GM23338 (cell line): ENCODE results near the gene ITGB7. TPM values are rescaled to one million over a fixed set of nuclear protein-coding genes. Genes with fewer than 3 reads are reported as not detected.

Experiments used
- ATAC-seq: fragments of 200-7000 bp; cut with Tn5 transposase; 3 replicates; pipeline ENCODE4 v1.9.1; 2020
- DNase-seq: peaks from one replicate; pipeline ENCODE4 v3.0.0-alpha.2; 2015; ENCODE audit warnings: low spot score
- H2AFZ ChIP-seq: fragments of 200-600 bp; sonication (generic); 2 replicates; pipeline ENCODE4 v1.8.0; 2016; ENCODE audit warnings: antibody characterized with exemption, mild to moderate bottlenecking, moderate library complexity
- H3F3A ChIP-seq: fragments of 200-600 bp; sonication (generic); replicated peaks from 2 replicates; pipeline ENCODE4 v1.8.0; 2017; ENCODE audit warnings: antibody characterized with exemption, mixed run types, low read depth
- H3K27ac ChIP-seq: fragments of 200-600 bp; sonication (generic); 2 replicates; pipeline ENCODE4 v1.6.1; 2016; ENCODE audit warnings: low read depth
- H3K27me3 ChIP-seq: fragments of 200-600 bp; sonication (generic); 2 replicates; pipeline ENCODE4 v1.8.0; 2016; ENCODE audit warnings: mild to moderate bottlenecking, mixed run types, moderate library complexity; ENCODE audit not compliant: insufficient read depth
- H3K36me3 ChIP-seq: fragments of 200-600 bp; sonication (generic); 2 replicates; pipeline ENCODE4 v1.8.0; 2016; ENCODE audit warnings: mild to moderate bottlenecking; ENCODE audit not compliant: insufficient read depth
- H3K4me1 ChIP-seq: fragments of 200-600 bp; sonication (generic); 2 replicates; pipeline ENCODE4 v1.8.0; 2016; ENCODE audit warnings: mild to moderate bottlenecking, moderate library complexity; ENCODE audit not compliant: insufficient read depth
- H3K4me2 ChIP-seq: fragments of 200-600 bp; sonication (generic); 2 replicates; pipeline ENCODE4 v1.7.1; 2017; ENCODE audit warnings: mixed run types
- H3K4me3 ChIP-seq: fragments of 200-600 bp; sonication (generic); 2 replicates; pipeline ENCODE4 v1.6.1; 2016; ENCODE audit warnings: mixed run types
- H3K79me2 ChIP-seq: fragments of 200-600 bp; sonication (generic); replicated peaks from 2 replicates; pipeline ENCODE4 v1.8.0; 2017; ENCODE audit warnings: mild to moderate bottlenecking; ENCODE audit not compliant: insufficient read depth
- H3K9me2 ChIP-seq: fragments of 200-600 bp; sonication (generic); 2 replicates; pipeline ENCODE4 v1.8.0; 2017; ENCODE audit not compliant: insufficient read depth
- H4K20me1 ChIP-seq: fragments of 200-600 bp; sonication (generic); replicated peaks from 2 replicates; pipeline ENCODE4 v1.8.0; 2017; ENCODE audit warnings: mild to moderate bottlenecking; ENCODE audit not compliant: insufficient read depth
- H3K27ac Mint-ChIP-seq: 2 replicates; pipeline ENCODE4 v1.8.0; 2020; ENCODE audit warnings: inconsistent platforms, mild to moderate bottlenecking, moderate library complexity, mixed read lengths
- H3K27me3 Mint-ChIP-seq: 3 replicates; pipeline ENCODE4 v1.8.0; 2022; ENCODE audit warnings: low read depth, mild to moderate bottlenecking, moderate library complexity, mixed read lengths, inconsistent platforms; ENCODE audit not compliant: insufficient read depth, poor library complexity
- H3K36me3 Mint-ChIP-seq: 3 replicates; pipeline ENCODE4 v1.8.0; 2021; ENCODE audit warnings: low read depth, mild to moderate bottlenecking, inconsistent platforms, moderate library complexity, mixed read lengths
- H3K4me1 Mint-ChIP-seq: 3 replicates; pipeline ENCODE4 v1.8.0; 2020; ENCODE audit warnings: mild to moderate bottlenecking, inconsistent platforms, mixed read lengths
- H3K4me3 Mint-ChIP-seq: 3 replicates; pipeline ENCODE4 v1.8.0; 2021; ENCODE audit warnings: moderate library complexity, mild to moderate bottlenecking, inconsistent platforms, mixed read lengths
- H3K9me3 Mint-ChIP-seq: 3 replicates; pipeline ENCODE4 v1.8.0; 2020; ENCODE audit warnings: moderate library complexity, mild to moderate bottlenecking, inconsistent platforms, mixed read lengths
- CREB1 ChIP-seq: fragments of 250-450 bp; sonication (Bioruptor Pico); IDR thresholded peaks from 2 replicates; pipeline ENCODE4 v1.5.0; 2020; ENCODE audit warnings: low read depth, mild to moderate bottlenecking, moderate library complexity
- EZH2 ChIP-seq: fragments of 200-600 bp; sonication (generic); IDR thresholded peaks from one replicate; pipeline ENCODE4 v1.8.0; 2017; ENCODE audit warnings: antibody characterized with exemption, mild to moderate bottlenecking, low read depth; ENCODE audit not compliant: unreplicated experiment
- EZH2phosphoT487 ChIP-seq: fragments of 200-600 bp; sonication (generic); IDR thresholded peaks from one replicate; pipeline ENCODE4 v1.8.1; 2018; ENCODE audit warnings: antibody characterized with exemption; ENCODE audit not compliant: unreplicated experiment
- JUNB ChIP-seq: IDR thresholded peaks from one replicate; pipeline ENCODE4 v1.6.1; 2016; ENCODE audit warnings: antibody characterized with exemption; ENCODE audit not compliant: unreplicated experiment
- POLR2AphosphoS5 ChIP-seq: IDR thresholded peaks from 2 replicates; pipeline ENCODE4 v1.6.1; 2016; ENCODE audit warnings: antibody characterized with exemption, low read depth
- STAT1 ChIP-seq: IDR thresholded peaks from one replicate; pipeline ENCODE4 v1.6.1; 2016; ENCODE audit warnings: antibody characterized with exemption; ENCODE audit not compliant: unreplicated experiment
- ZNF114 ChIP-seq: fragments of 250-450 bp; sonication (Bioruptor Pico); IDR thresholded peaks from 2 replicates; pipeline ENCODE4 v1.5.0; 2020; ENCODE audit warnings: mild to moderate bottlenecking, moderate library complexity
- ZNF331 ChIP-seq: fragments of 250-450 bp; sonication (Bioruptor Pico); IDR thresholded peaks from 2 replicates; pipeline ENCODE4 v1.5.0; 2020; ENCODE audit warnings: low read depth, mild to moderate bottlenecking, moderate library complexity
- polyA plus RNA-seq: library from polyadenylated mRNA; unstranded; fragments of >200 nt; fragmentation: Nextera tagmentation; extraction: Ambion mirVana; gene quantifications from 2 replicates; pipeline ENCODE4 v1.2.1, GENCODE V29; 2016
- total RNA-seq: library from RNA; depleted of rRNA; stranded (reverse); fragments of >200 nt; shearing (Covaris generic); gene quantifications from 2 replicates; pipeline ENCODE4 v1.2.3, GENCODE V29; 2014
- TF ChIP-seq, protein P1 (sequence below): fragments of 250-450 bp; sonication (Bioruptor Pico); IDR thresholded peaks from 2 replicates; pipeline ENCODE4 v1.5.0; 2020; ENCODE audit warnings: mild to moderate bottlenecking, moderate library complexity
- TF ChIP-seq, protein P2 (sequence below): IDR thresholded peaks from one replicate; pipeline ENCODE4 v1.6.1; 2018; ENCODE audit warnings: antibody characterized with exemption; ENCODE audit not compliant: unreplicated experiment

The ITGB7 gene
- total and polyA plus RNA-seq, 2 experiments from 2014 or later: 0.32 TPM; not detected in 1

DNA sequence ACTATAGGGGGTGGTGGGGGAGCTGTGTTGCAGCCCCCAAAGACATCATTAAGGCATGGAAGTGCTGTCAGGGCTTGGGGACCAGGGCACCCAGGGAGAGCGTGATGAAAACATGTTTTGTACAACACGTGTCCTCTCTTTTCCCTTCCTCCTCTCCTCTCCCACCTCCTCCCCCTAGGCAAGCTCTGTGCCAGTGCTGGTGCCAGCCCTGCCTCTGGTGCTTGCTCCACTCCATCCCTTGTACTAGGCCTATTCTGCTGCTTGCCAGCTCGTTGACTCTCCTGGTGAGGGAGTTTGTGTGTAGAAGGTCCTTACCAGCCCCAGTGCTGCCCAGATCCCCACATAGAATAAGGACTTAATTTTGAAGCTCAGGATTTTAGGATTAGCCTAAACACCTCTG, 28.1 kb upstream of the ITGB7 start:
- ATAC-seq (no peak), DNase-seq (no peak)
- H3K4me3 Mint-ChIP-seq: peak overlapping the region; percentile 4; the same call in 1 of the 3 replicates
- Histone ChIP-seq H3K79me2 (peaks cover 4% of the 10 kb centered on the region; the same call in 1 of the 2 replicates), H3K36me3 (no peaks in the 10 kb centered on the region), H3K4me3 (no peak overlapping the region), H3K9me2 (no peaks in the 10 kb centered on the region), H3K27me3 (no peaks in the 10 kb centered on the region), H3K4me2 (peak overlapping the region; percentile 93), H3F3A (peaks cover 15% of the 10 kb centered on the region; the same call in 1 of the 2 replicates), H3K27ac (no peak overlapping the region), H4K20me1 (no peaks in the 10 kb centered on the region), H2AFZ (no peak overlapping the region), H3K4me1 (peaks cover 50% of the 10 kb centered on the region)
- no peak for TF ChIP-seq JUNB
- TF ChIP-seq EZH2phosphoT487: no peak
- no peak for TF ChIP-seq POLR2AphosphoS5
- TF ChIP-seq CREB1 (CRISPR knock-in tag): no peak
- no peaks in the 10 kb centered on the region for H3K36me3 Mint-ChIP-seq
- H3K27me3 Mint-ChIP-seq: peaks cover 22% of the 10 kb centered on the region
- peaks cover 55% of the 10 kb centered on the region for H3K4me1 Mint-ChIP-seq
- no peak overlapping the region for H3K27ac Mint-ChIP-seq
- H3K9me3 Mint-ChIP-seq: no peaks in the 10 kb centered on the region

DNA sequence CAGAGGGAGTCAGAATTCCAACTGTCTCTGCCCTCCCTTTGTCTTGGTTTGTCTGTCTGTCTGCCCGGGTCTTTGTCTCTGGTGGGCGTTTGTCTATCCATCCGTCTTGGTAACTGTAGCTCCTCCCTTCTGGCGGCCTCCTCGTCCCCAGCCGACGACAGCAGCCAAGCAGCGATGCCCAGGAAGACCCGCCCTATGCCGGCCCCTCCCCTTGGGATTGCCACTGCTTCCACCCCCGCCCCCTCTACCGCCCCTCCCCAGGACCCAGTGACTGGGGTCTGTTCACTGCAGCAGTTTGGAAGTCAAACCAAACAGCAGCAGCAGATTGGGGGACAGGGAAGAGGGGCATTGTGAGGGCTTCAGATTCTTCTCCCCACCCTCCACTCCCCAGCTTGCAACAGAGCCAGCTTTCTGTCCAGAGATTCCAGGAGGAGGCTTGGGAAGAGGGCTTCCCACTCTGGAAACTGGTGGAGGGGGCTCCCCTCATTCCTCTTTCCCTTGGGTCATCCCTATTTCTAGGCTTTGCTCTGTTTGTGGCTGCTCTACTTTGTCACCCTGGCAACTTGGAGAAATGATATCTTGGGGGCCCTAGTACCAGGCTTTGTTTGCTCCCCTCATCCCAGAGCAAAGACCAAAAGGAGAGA, 27.3 kb upstream of the ITGB7 start:
- Histone ChIP-seq H3K4me2 (peak overlapping the region; percentile 93), H3K9me2 (no peaks in the 10 kb centered on the region), H3K27me3 (no peaks in the 10 kb centered on the region), H3K4me1 (peaks cover 58% of the 10 kb centered on the region), H4K20me1 (no peaks in the 10 kb centered on the region), H3K4me3 (peak overlapping the region; percentile 56), H3F3A (peaks cover 15% of the 10 kb centered on the region; the same call in 1 of the 2 replicates), H3K36me3 (no peaks in the 10 kb centered on the region), H2AFZ (peak overlapping the region; percentile 94), H3K79me2 (peaks cover 4% of the 10 kb centered on the region; the same call in 1 of the 2 replicates), H3K27ac (no peak overlapping the region)
- peak overlapping the region; percentile 59 for H3K4me3 Mint-ChIP-seq
- ATAC-seq (peak; percentile 33), DNase-seq (peak; percentile 88)
- no peaks in the 10 kb centered on the region for H3K36me3 Mint-ChIP-seq
- peak overlapping the region; percentile 75; the same call in 1 of the 2 replicates for H3K27ac Mint-ChIP-seq
- no peaks in the 10 kb centered on the region for H3K9me3 Mint-ChIP-seq
- H3K27me3 Mint-ChIP-seq: peaks cover 22% of the 10 kb centered on the region
- peaks cover 59% of the 10 kb centered on the region for H3K4me1 Mint-ChIP-seq
- TF ChIP-seq, protein P1, sequence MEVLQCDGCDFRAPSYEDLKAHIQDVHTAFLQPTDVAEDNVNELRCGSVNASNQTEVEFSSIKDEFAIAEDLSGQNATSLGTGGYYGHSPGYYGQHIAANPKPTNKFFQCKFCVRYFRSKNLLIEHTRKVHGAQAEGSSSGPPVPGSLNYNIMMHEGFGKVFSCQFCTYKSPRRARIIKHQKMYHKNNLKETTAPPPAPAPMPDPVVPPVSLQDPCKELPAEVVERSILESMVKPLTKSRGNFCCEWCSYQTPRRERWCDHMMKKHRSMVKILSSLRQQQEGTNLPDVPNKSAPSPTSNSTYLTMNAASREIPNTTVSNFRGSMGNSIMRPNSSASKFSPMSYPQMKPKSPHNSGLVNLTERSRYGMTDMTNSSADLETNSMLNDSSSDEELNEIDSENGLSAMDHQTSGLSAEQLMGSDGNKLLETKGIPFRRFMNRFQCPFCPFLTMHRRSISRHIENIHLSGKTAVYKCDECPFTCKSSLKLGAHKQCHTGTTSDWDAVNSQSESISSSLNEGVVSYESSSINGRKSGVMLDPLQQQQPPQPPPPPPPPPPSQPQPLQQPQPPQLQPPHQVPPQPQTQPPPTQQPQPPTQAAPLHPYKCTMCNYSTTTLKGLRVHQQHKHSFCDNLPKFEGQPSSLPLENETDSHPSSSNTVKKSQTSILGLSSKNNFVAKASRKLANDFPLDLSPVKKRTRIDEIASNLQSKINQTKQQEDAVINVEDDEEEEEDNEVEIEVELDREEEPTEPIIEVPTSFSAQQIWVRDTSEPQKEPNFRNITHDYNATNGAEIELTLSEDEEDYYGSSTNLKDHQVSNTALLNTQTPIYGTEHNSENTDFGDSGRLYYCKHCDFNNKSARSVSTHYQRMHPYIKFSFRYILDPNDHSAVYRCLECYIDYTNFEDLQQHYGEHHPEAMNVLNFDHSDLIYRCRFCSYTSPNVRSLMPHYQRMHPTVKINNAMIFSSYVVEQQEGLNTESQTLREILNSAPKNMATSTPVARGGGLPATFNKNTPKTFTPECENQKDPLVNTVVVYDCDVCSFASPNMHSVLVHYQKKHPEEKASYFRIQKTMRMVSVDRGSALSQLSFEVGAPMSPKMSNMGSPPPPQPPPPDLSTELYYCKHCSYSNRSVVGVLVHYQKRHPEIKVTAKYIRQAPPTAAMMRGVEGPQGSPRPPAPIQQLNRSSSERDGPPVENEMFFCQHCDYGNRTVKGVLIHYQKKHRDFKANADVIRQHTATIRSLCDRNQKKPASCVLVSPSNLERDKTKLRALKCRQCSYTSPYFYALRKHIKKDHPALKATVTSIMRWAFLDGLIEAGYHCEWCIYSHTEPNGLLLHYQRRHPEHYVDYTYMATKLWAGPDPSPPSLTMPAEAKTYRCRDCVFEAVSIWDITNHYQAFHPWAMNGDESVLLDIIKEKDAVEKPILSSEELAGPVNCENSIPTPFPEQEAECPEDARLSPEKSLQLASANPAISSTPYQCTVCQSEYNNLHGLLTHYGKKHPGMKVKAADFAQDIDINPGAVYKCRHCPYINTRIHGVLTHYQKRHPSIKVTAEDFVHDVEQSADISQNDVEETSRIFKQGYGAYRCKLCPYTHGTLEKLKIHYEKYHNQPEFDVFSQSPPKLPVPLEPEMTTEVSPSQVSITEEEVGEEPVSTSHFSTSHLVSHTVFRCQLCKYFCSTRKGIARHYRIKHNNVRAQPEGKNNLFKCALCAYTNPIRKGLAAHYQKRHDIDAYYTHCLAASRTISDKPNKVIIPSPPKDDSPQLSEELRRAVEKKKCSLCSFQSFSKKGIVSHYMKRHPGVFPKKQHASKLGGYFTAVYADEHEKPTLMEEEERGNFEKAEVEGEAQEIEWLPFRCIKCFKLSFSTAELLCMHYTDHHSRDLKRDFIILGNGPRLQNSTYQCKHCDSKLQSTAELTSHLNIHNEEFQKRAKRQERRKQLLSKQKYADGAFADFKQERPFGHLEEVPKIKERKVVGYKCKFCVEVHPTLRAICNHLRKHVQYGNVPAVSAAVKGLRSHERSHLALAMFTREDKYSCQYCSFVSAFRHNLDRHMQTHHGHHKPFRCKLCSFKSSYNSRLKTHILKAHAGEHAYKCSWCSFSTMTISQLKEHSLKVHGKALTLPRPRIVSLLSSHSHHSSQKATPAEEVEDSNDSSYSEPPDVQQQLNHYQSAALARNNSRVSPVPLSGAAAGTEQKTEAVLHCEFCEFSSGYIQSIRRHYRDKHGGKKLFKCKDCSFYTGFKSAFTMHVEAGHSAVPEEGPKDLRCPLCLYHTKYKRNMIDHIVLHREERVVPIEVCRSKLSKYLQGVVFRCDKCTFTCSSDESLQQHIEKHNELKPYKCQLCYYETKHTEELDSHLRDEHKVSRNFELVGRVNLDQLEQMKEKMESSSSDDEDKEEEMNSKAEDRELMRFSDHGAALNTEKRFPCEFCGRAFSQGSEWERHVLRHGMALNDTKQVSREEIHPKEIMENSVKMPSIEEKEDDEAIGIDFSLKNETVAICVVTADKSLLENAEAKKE (CRISPR knock-in tag): no peak
- TF ChIP-seq ZNF114 (CRISPR knock-in tag) (no peak), EZH2phosphoT487 (no peak), STAT1 (no peak), EZH2 (no peak), ZNF331 (CRISPR knock-in tag) (no peak), JUNB (no peak), POLR2AphosphoS5 (no peak)
- TF ChIP-seq, protein P2, sequence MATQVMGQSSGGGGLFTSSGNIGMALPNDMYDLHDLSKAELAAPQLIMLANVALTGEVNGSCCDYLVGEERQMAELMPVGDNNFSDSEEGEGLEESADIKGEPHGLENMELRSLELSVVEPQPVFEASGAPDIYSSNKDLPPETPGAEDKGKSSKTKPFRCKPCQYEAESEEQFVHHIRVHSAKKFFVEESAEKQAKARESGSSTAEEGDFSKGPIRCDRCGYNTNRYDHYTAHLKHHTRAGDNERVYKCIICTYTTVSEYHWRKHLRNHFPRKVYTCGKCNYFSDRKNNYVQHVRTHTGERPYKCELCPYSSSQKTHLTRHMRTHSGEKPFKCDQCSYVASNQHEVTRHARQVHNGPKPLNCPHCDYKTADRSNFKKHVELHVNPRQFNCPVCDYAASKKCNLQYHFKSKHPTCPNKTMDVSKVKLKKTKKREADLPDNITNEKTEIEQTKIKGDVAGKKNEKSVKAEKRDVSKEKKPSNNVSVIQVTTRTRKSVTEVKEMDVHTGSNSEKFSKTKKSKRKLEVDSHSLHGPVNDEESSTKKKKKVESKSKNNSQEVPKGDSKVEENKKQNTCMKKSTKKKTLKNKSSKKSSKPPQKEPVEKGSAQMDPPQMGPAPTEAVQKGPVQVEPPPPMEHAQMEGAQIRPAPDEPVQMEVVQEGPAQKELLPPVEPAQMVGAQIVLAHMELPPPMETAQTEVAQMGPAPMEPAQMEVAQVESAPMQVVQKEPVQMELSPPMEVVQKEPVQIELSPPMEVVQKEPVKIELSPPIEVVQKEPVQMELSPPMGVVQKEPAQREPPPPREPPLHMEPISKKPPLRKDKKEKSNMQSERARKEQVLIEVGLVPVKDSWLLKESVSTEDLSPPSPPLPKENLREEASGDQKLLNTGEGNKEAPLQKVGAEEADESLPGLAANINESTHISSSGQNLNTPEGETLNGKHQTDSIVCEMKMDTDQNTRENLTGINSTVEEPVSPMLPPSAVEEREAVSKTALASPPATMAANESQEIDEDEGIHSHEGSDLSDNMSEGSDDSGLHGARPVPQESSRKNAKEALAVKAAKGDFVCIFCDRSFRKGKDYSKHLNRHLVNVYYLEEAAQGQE: no peak
